WTC11 (cell line): ENCODE measurements around the gene GTPBP6.

Experiments
- ATF3 ChIP-seq: sonication (generic); formaldehyde crosslinking; conservative IDR thresholded peaks from 2 replicates; pipeline ENCODE4 v1.8.1; 2022; ENCODE audit warnings: mild to moderate bottlenecking, missing genetic modification reagents
- MAX ChIP-seq: sonication (generic); formaldehyde crosslinking; IDR thresholded peaks from 2 replicates; pipeline ENCODE4 v1.8.0; 2022; ENCODE audit warnings: mild to moderate bottlenecking, missing genetic modification reagents
- USF2 ChIP-seq: sonication (generic); formaldehyde crosslinking; IDR thresholded peaks from 2 replicates; pipeline ENCODE4 v1.8.1; 2023; ENCODE audit warnings: mild to moderate bottlenecking, missing genetic modification reagents, moderate library complexity
- TF ChIP-seq, protein P1 (sequence below): sonication (generic); formaldehyde crosslinking; IDR thresholded peaks from 2 replicates; pipeline ENCODE4 v1.8.1; 2023; ENCODE audit warnings: mild to moderate bottlenecking, moderate library complexity, missing genetic modification reagents
- TF ChIP-seq, protein P2 (sequence below): sonication (generic); formaldehyde crosslinking; IDR thresholded peaks from 2 replicates; pipeline ENCODE4 v1.8.1; 2023; ENCODE audit warnings: mild to moderate bottlenecking, missing genetic modification reagents
- TF ChIP-seq, protein P3 (sequence below): fragments of 200-600 bp; IDR thresholded peaks from 2 replicates; pipeline ENCODE4 v1.8.0; 2022; ENCODE audit warnings: antibody characterized with exemption

DNA sequence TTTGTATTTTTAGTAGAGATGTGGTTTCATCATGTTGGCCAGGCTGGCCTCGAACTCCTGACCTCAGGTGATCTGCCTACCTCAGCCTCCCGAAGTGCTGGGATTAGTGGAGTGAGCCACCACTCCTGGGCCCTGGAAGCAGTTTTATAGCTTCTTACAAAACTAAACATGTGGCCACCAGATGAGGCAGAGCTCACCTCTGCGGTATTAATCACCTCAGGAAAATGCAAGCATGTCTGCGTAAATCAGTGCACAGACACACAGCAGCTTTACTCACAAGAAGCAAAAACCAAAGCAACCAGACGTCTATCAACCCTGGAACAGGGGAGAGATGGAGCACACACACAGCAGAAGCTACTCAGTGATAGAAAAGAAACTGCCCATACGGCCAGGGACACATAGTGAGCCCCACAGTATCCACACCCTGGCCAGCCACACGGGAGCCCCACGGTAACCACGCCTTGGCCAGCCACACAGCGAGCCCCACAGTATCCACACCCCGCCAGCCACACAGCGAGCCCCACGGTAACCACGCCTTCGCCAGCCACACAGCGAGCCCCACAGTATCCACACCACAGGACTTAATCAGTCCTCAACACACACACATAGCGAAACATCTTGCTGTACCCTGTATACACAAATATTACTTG lies 37.9 kb upstream of the GTPBP6 start:
- TF ChIP-seq, protein P1, sequence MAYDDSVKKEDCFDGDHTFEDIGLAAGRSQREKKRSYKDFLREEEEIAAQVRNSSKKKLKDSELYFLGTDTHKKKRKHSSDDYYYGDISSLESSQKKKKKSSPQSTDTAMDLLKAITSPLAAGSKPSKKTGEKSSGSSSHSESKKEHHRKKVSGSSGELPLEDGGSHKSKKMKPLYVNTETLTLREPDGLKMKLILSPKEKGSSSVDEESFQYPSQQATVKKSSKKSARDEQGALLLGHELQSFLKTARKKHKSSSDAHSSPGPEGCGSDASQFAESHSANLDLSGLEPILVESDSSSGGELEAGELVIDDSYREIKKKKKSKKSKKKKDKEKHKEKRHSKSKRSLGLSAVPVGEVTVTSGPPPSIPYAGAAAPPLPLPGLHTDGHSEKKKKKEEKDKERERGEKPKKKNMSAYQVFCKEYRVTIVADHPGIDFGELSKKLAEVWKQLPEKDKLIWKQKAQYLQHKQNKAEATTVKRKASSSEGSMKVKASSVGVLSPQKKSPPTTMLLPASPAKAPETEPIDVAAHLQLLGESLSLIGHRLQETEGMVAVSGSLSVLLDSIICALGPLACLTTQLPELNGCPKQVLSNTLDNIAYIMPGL (CRISPR knock-in tag): no peak
- TF ChIP-seq, protein P2, sequence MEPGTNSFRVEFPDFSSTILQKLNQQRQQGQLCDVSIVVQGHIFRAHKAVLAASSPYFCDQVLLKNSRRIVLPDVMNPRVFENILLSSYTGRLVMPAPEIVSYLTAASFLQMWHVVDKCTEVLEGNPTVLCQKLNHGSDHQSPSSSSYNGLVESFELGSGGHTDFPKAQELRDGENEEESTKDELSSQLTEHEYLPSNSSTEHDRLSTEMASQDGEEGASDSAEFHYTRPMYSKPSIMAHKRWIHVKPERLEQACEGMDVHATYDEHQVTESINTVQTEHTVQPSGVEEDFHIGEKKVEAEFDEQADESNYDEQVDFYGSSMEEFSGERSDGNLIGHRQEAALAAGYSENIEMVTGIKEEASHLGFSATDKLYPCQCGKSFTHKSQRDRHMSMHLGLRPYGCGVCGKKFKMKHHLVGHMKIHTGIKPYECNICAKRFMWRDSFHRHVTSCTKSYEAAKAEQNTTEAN: no peak
- TF ChIP-seq MAX: no peak
- no peak for TF ChIP-seq ATF3 (CRISPR knock-in tag)
- TF ChIP-seq USF2 (CRISPR knock-in tag): no peak
- TF ChIP-seq, protein P3, sequence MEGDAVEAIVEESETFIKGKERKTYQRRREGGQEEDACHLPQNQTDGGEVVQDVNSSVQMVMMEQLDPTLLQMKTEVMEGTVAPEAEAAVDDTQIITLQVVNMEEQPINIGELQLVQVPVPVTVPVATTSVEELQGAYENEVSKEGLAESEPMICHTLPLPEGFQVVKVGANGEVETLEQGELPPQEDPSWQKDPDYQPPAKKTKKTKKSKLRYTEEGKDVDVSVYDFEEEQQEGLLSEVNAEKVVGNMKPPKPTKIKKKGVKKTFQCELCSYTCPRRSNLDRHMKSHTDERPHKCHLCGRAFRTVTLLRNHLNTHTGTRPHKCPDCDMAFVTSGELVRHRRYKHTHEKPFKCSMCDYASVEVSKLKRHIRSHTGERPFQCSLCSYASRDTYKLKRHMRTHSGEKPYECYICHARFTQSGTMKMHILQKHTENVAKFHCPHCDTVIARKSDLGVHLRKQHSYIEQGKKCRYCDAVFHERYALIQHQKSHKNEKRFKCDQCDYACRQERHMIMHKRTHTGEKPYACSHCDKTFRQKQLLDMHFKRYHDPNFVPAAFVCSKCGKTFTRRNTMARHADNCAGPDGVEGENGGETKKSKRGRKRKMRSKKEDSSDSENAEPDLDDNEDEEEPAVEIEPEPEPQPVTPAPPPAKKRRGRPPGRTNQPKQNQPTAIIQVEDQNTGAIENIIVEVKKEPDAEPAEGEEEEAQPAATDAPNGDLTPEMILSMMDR: no peak
